Liver (tissue), 9 donors: Measurements from ENCODE around the gene GLTPD2. TPM values are rescaled to one million over a fixed set of nuclear protein-coding genes. Genes with fewer than 3 reads are reported as not detected.

Experiments
- DNase-seq: peaks from one replicate; pipeline ENCODE4 v3.0.0-alpha.2; 2017; ENCODE audit warnings: low spot score
- H3K27ac ChIP-seq, 2 donors: one replicate each; pipeline ENCODE4 v1.7.0; 2013; ENCODE audit warnings: inconsistent platforms in 2 of 2, low read length in 2 of 2, control low read depth in 1 of 2, low read depth in 1 of 2, mild to moderate bottlenecking in 1 of 2
- H3K27me3 ChIP-seq, 4 donors: one replicate each; pipeline versions ENCODE4 v1.6.1 to v1.7.0; 2013; ENCODE audit warnings: low read length in 3 of 4, inconsistent platforms in 1 of 4, mild to moderate bottlenecking in 1 of 4, moderate library complexity in 1 of 4; ENCODE audit not compliant: control insufficient read depth in 4 of 4, insufficient read depth in 4 of 4
- H3K36me3 ChIP-seq, 4 donors: one replicate each; pipeline versions ENCODE4 v1.6.1 to v1.7.0; 2013; ENCODE audit warnings: low read length in 3 of 4, mild to moderate bottlenecking in 3 of 4, low read depth in 1 of 4, moderate library complexity in 1 of 4; ENCODE audit not compliant: control insufficient read depth in 4 of 4, insufficient read depth in 3 of 4
- H3K4me1 ChIP-seq, 4 donors: one replicate each; pipeline versions ENCODE4 v1.6.1 to v1.7.0; 2013; ENCODE audit warnings: low read length in 3 of 4, mild to moderate bottlenecking in 3 of 4, moderate library complexity in 1 of 4; ENCODE audit not compliant: control insufficient read depth in 4 of 4, insufficient read depth in 4 of 4
- H3K4me3 ChIP-seq, 3 donors: one replicate each; pipeline versions ENCODE4 v1.6.1 to v1.7.0; 2013; ENCODE audit warnings: low read length in 3 of 3, control low read depth in 1 of 3, low read depth in 1 of 3, mild to moderate bottlenecking in 1 of 3
- H3K9ac ChIP-seq, 2 donors: one replicate each; pipeline ENCODE4 v1.7.0; 2013; ENCODE audit warnings: low read length in 2 of 2, mild to moderate bottlenecking in 2 of 2, moderate library complexity in 2 of 2, control low read depth in 1 of 2, low read depth in 1 of 2
- H3K9me3 ChIP-seq, 4 donors: one replicate each; pipeline versions ENCODE4 v1.6.1 to v1.7.0; 2013; ENCODE audit warnings: low read length in 3 of 4; ENCODE audit not compliant: control insufficient read depth in 4 of 4
- CTCF ChIP-seq: fragments of 150-350 bp; IDR thresholded peaks from 2 replicates; pipeline ENCODE4 v1.5.1; 2017; ENCODE audit warnings: improper control_type of control experiment, low read depth, low read length; ENCODE audit not compliant: missing input control
- EGR1 ChIP-seq, 2 donors: IDR thresholded peaks; 2 replicates each; pipeline ENCODE4 v1.6.1; 2016 to 2018; ENCODE audit warnings: antibody characterized with exemption in 2 of 2, low read depth in 2 of 2
- FOXA1 ChIP-seq: IDR thresholded peaks from 2 replicates; pipeline ENCODE4 v1.6.1; 2016; ENCODE audit warnings: antibody characterized with exemption
- GABPA ChIP-seq, 2 donors: IDR thresholded peaks in 1 of 2; conservative IDR thresholded peaks in 1 of 2; 2 replicates each; pipeline ENCODE4 v1.6.1; 2016; ENCODE audit warnings: antibody characterized with exemption in 2 of 2, mild to moderate bottlenecking in 1 of 2, moderate library complexity in 1 of 2
- HNF4A ChIP-seq, 2 donors: conservative IDR thresholded peaks; 2 replicates each; pipeline ENCODE4 v1.6.1; 2016; ENCODE audit warnings: antibody characterized with exemption in 2 of 2, mild to moderate bottlenecking in 2 of 2
- HNF4G ChIP-seq: IDR thresholded peaks from 2 replicates; pipeline ENCODE4 v1.6.1; 2016; ENCODE audit warnings: antibody characterized with exemption
- JUND ChIP-seq, 2 donors: IDR thresholded peaks; 2 replicates each; pipeline ENCODE4 v1.6.1; 2016; ENCODE audit warnings: antibody characterized with exemption in 2 of 2
- MAX ChIP-seq: IDR thresholded peaks from 2 replicates; pipeline ENCODE4 v1.6.1; 2016; ENCODE audit warnings: antibody characterized with exemption
- NR2F2 ChIP-seq: IDR thresholded peaks from 2 replicates; pipeline ENCODE4 v1.6.1; 2016; ENCODE audit warnings: antibody characterized with exemption
- RAD21 ChIP-seq, 2 donors: IDR thresholded peaks; 2 replicates each; pipeline ENCODE4 v1.6.1; 2016; ENCODE audit warnings: antibody characterized with exemption in 2 of 2, mild to moderate bottlenecking in 2 of 2
- RXRA ChIP-seq, 2 donors: IDR thresholded peaks; 2 replicates each; pipeline ENCODE4 v1.6.1; 2017 to 2018; ENCODE audit warnings: antibody characterized with exemption in 2 of 2, mild to moderate bottlenecking in 1 of 2
- SP1 ChIP-seq: IDR thresholded peaks from 2 replicates; pipeline ENCODE4 v1.6.1; 2018; ENCODE audit warnings: antibody characterized with exemption, mild to moderate bottlenecking
- TAF1 ChIP-seq: conservative IDR thresholded peaks from 2 replicates; pipeline ENCODE4 v1.6.1; 2016; ENCODE audit warnings: antibody characterized with exemption, mild to moderate bottlenecking
- YY1 ChIP-seq: IDR thresholded peaks from 2 replicates; pipeline ENCODE4 v1.6.1; 2016; ENCODE audit warnings: antibody characterized with exemption, mild to moderate bottlenecking
- ZBTB33 ChIP-seq: IDR thresholded peaks from 2 replicates; pipeline ENCODE4 v1.6.1; 2016; ENCODE audit warnings: antibody characterized with exemption
- WGBS: extraction: QIAGEN DNeasy Blood & Tissue Kit; methylation state at CpG from one replicate; pipeline ENCODE4 v1.1.7; 2013; 5-methylcytosine and 5-hydroxymethylcytosine counted together
- polyA plus RNA-seq, 2 donors: library from polyadenylated mRNA; stranded (reverse) in 1 of 2; unstranded in 1 of 2; fragments of 200-250 nt in 1 of 2; fragments of >200 nt in 1 of 2; fragmentation: Nextera tagmentation in 1 of 2; extraction: Ambion mirVana in 1 of 2; gene quantifications; one replicate each; pipeline versions ENCODE4 v1.2.1 to v1.2.3, GENCODE V29; 2013 to 2015
- total RNA-seq, 2 donors: library from RNA; depleted of rRNA; stranded (reverse); fragments of >200 nt; gene quantifications; one replicate each; pipeline ENCODE4 v1.2.3, GENCODE V29; 2014
- TF ChIP-seq, protein P1 (sequence below): IDR thresholded peaks from 2 replicates; pipeline ENCODE4 v1.6.1; 2016; ENCODE audit warnings: antibody characterized with exemption
- TF ChIP-seq, protein P2 (sequence below): IDR thresholded peaks from 2 replicates; pipeline ENCODE4 v1.6.1; 2016; ENCODE audit warnings: antibody characterized with exemption, mild to moderate bottlenecking
- donor health status: healthy.
- donor health status: healthy.
- donor health status: healthy.
- donor health status: healthy.
- donor health status: healthy.

The GLTPD2 gene
- total and polyA plus RNA-seq, 4 donors: 15.1 to 63.2 (median 25.7) TPM

GRCh38 chr17:4750606-4751005 is 38.2 kb upstream of the GLTPD2 start:
- H3K9me3 ChIP-seq: no peaks in the 10 kb centered on the region
- TF ChIP-seq RAD21 (IDR thresholded peaks at IDR 0.05): no peak
- no peak overlapping the region for H3K27ac ChIP-seq
- H3K4me1 ChIP-seq: no peaks in the 10 kb centered on the region
- no peak overlapping the region for H3K4me3 ChIP-seq
- H3K9ac ChIP-seq: no peak overlapping the region
- 50% methylated on average over 3 of the region's 3 CpGs for WGBS
- DNase-seq: no peak
- no peaks in the 10 kb centered on the region for H3K27me3 ChIP-seq
- no peaks in the 10 kb centered on the region for H3K36me3 ChIP-seq

DNA sequence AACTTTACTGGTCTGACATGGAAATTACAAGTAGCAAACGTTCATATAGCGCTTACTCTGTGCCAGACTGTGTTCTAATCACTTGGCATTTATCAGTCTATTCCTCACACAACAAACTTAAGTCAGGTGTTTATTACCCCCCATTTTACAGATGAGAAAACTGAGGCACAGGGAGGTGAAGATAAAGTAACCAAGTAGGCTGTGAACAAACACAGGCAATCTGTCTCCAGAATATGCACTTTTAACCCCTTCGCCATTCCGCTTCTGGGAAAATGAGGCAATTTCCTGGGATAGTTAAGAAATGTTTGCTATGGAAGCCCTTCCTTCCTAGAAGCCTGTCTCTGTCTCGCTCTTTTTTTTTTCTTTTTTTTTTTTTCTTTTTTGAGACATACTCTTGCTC is 36.8 kb upstream of the GLTPD2 start:
- no peaks in the 10 kb centered on the region for H3K4me1 ChIP-seq
- no peak overlapping the region for H3K9ac ChIP-seq
- no peaks in the 10 kb centered on the region for H3K9me3 ChIP-seq
- H3K27me3 ChIP-seq: no peaks in the 10 kb centered on the region
- no peak for DNase-seq
- H3K27ac ChIP-seq: no peak overlapping the region
- no peak for TF ChIP-seq YY1
- peak; percentile 39 for TF ChIP-seq MAX
- TF ChIP-seq RAD21 (IDR thresholded peaks at IDR 0.05): peak in 1 of 2 donors; percentile 15
- TF ChIP-seq, protein P1, sequence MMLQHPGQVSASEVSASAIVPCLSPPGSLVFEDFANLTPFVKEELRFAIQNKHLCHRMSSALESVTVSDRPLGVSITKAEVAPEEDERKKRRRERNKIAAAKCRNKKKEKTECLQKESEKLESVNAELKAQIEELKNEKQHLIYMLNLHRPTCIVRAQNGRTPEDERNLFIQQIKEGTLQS: no peak
- TF ChIP-seq EGR1 (IDR thresholded peaks at IDR 0.05; ENCODE audit: low read depth in 2 of 2): no peak
- peak in 1 of 2 donors; percentile 4 for TF ChIP-seq HNF4A (conservative IDR thresholded peaks at IDR 0.05)
- TF ChIP-seq CTCF: no peak
- TF ChIP-seq GABPA (IDR thresholded peaks at IDR 0.05 in 1 of 2, conservative IDR thresholded peaks at IDR 0.05 in 1 of 2): no peak
- TF ChIP-seq NR2F2: peak; percentile 19
- TF ChIP-seq RXRA (IDR thresholded peaks at IDR 0.05): peak; percentile 33 to 57
- no peaks in the 10 kb centered on the region for H3K36me3 ChIP-seq
- WGBS: 46% methylated on average over 5 of the region's 5 CpGs
- H3K4me3 ChIP-seq: no peak overlapping the region

DNA sequence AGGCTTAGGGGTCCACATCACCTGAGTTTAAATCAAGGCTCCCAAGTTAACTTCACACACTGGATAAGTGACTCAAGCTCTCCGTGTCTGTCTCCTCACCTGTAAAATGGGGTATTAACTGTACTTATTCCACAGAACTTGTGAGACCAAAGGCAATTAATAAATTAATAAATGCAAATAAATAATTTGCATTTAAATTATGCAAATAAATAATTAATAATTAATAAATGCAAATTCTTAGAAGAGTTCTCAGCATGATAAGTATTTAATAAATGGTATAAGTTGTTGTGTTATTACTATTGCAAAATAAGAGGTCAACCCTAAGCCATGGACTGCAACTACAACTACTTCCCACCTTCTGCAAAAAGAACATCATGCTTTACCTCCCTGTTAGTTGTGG is 35.4 kb upstream of the GLTPD2 start:
- Histone ChIP-seq H3K36me3 (no peaks in the 10 kb centered on the region), H3K9me3 (no peaks in the 10 kb centered on the region), H3K4me3 (no peak overlapping the region), H3K27ac (no peak overlapping the region), H3K27me3 (no peaks in the 10 kb centered on the region), H3K9ac (no peak overlapping the region), H3K4me1 (no peaks in the 10 kb centered on the region)
- WGBS: 90% methylated on average over 1 of the region's 1 CpG
- DNase-seq: no peak
- TF ChIP-seq NR2F2 (no peak), JUND (IDR thresholded peaks at IDR 0.05) (no peak), MAX (no peak), HNF4G (no peak), GABPA (IDR thresholded peaks at IDR 0.05 in 1 of 2, conservative IDR thresholded peaks at IDR 0.05 in 1 of 2) (no peak), TAF1 (no peak), EGR1 (IDR thresholded peaks at IDR 0.05; ENCODE audit: low read depth in 2 of 2) (no peak), SP1 (no peak), CTCF (no peak), FOXA1 (no peak), ZBTB33 (no peak), YY1 (no peak)
- TF ChIP-seq, protein P2, sequence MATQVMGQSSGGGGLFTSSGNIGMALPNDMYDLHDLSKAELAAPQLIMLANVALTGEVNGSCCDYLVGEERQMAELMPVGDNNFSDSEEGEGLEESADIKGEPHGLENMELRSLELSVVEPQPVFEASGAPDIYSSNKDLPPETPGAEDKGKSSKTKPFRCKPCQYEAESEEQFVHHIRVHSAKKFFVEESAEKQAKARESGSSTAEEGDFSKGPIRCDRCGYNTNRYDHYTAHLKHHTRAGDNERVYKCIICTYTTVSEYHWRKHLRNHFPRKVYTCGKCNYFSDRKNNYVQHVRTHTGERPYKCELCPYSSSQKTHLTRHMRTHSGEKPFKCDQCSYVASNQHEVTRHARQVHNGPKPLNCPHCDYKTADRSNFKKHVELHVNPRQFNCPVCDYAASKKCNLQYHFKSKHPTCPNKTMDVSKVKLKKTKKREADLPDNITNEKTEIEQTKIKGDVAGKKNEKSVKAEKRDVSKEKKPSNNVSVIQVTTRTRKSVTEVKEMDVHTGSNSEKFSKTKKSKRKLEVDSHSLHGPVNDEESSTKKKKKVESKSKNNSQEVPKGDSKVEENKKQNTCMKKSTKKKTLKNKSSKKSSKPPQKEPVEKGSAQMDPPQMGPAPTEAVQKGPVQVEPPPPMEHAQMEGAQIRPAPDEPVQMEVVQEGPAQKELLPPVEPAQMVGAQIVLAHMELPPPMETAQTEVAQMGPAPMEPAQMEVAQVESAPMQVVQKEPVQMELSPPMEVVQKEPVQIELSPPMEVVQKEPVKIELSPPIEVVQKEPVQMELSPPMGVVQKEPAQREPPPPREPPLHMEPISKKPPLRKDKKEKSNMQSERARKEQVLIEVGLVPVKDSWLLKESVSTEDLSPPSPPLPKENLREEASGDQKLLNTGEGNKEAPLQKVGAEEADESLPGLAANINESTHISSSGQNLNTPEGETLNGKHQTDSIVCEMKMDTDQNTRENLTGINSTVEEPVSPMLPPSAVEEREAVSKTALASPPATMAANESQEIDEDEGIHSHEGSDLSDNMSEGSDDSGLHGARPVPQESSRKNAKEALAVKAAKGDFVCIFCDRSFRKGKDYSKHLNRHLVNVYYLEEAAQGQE: no peak
- TF ChIP-seq, protein P1: no peak
